CD4-positive, alpha-beta T cell treated with Interleukin-12 subunit alpha and Interleukin-12 subunit beta, for 1 hour (primary cell): Measurements from ENCODE around the gene CMYA5.
"Not testable (repeated sequence)": the region's sequence is repeated elsewhere in the genome, so short reads cannot be mapped to it uniquely, and the experiment has no call there.

ENCODE experiments used
- DNase-seq: peaks from one replicate; pipeline ENCODE4 v3.0.0-alpha.2; 2020

CMYA5 gene

DNA sequence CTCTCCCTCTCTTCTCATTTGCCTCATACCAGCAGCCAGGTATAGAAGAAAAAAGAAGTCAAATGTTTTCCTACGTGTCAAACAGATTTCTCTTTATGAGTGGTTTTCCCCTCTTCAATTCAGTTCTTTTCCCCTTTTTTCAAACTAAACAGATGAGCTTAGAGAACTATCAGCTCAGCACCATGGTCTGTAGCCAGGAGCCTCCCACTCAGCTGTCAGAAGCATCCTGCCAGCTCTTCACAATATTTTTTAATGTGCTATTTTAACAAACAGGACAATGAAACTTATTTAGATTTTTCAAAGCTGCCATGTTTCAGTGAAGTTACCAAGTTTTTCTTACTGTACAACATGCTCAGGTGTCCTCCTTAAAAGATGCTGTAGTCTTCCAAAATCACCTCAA, 63.5 kb downstream of the CMYA5 start:
- DNase-seq, result no peak

DNA sequence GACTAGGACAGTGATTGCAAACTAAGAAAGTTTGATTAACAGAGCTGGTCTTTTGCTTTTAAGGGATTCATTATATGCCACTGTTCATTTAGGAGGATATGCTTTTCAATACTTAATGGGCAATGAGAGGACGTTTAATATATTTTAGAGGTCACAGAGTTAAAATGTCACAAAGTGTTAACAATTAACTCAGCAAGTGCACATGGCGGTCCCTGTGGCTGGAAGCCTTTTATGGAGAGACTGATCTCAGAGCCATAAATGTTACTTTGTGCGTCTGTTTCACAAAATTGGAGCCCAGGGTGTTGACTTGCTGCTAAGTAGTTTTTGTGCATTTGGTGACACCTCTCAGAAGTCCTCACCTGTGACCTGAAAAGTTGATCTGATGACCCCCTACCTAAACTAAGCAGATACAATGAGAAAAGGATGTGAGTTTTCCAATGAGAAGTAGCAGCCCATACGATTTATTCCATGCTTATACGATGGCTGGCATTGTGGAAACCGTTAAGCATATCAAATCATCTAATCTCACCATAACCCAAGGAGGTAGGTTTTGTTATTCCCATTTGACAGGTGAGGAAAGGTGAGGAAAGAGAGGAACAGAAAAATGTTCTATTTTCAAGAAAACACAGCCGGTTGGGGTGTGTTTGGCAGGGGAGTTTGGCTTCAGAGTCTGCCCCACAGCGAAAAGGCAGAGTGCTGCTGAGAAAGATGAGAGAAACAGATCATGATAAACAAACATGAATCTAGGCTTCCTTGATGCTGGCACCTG, 64.4 kb downstream of the CMYA5 start:
- DNase-seq, result no peak

- no peak for DNase-seq
Measured at GRCh38 chr5:79754865-79755555, 65.4 kb downstream of the CMYA5 start.

GRCh38 chr5:79756076-79756475, 66.4 kb downstream of the CMYA5 start:
- DNase-seq, result no peak

- no peak for DNase-seq
Measured at GRCh38 chr5:79759436-79759835, 69.8 kb downstream of the CMYA5 start.

GRCh38 chr5:79759848-79760247, 70.2 kb downstream of the CMYA5 start:
- DNase-seq, result no peak

DNA sequence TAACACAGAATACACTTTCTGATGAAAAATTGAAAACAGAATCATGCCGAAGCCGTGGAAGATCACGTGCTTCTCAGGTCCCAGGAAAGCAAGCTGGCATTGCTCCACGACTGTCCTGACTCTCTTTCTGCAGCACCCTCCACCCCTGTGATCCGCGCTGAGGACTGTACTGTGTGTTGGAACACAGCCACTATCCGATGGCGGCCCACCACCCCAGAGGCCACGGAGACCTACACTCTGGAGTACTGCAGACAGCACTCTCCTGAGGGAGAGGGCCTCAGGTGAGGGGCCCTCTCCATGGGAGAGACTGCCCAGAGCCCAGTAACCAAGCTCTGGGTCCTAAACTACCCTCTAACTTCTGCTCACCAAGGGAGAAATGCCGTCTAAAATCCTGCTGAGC, 73.3 kb downstream of the CMYA5 start:
- DNase-seq, result no peak

GRCh38 chr5:79764147-79764546, 74.5 kb downstream of the CMYA5 start:
- DNase-seq, result not testable (repeated sequence)

- DNase-seq, result no peak
Measured at GRCh38 chr5:79771387-79771786, 81.8 kb downstream of the CMYA5 start.

DNA sequence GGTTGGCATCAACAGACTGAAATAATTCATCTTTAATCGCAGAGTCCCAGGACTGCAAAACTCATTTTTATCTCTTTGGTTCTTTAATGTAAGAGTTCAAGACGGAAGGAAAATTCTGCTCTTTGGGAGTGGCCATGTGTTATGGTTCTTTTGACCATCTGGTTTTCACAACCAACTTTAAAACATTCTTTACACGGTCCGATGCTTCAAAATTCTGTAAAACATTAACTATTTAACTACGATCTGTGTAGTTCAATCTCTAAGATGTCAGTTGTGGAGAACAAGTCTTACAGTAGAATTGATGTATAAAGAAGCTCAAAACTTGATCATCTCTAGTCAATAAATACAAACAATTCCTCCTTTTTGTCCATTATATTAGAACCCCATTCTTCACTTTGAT, 83.0 kb downstream of the CMYA5 start:
- no peak for DNase-seq

- DNase-seq, result no peak
Measured at GRCh38 chr5:79773612-79774011, 84.0 kb downstream of the CMYA5 start.

GRCh38 chr5:79774171-79774854, 84.7 kb downstream of the CMYA5 start:
- peak; percentile 6 for DNase-seq

GRCh38 chr5:79774855-79775237, 85.2 kb downstream of the CMYA5 start:
- DNase-seq, result no peak

DNA sequence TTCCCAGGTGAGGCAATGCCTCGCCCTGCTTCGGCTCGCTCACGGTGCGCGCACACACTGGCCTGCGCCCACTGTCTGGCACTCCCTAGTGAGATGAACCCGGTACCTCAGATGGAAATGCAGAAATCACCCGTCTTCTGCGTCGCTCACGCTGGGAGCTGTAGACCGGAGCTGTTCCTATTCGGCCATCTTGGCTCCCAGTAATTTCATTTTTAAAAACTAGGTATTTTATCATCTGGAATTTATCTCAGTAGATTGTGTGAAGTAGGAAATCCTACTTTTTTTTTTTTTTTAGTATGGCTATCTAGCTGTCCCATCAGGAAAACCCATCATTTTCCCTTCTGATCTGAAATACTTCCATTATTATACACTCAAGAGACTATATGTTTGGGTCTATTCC, 95.1 kb downstream of the CMYA5 start:
- not testable (repeated sequence) for DNase-seq

DNA sequence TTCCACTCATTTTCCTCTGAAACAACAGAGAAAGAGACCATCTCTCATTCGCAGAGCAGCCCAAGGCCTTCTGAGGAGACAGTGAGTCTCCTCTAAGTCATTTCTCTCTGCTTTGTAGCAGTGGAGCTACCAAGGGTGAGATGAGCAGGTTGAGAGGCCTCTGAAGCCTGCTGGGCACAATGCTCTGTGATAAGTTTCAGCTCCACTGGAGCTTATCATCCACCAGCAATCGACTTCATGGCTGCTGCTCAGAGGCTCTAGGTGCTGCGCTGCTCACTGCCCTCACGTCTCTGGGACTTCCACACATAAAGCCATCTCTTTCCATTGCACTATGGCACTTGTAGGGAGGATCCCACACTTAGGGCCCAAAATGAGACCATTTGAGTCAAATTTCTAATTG, 96.3 kb downstream of the CMYA5 start:
- DNase-seq, result no peak

- no peak for DNase-seq
Measured at GRCh38 chr5:79787448-79787847, 97.8 kb downstream of the CMYA5 start.

GRCh38 chr5:79791843-79792242, 102.2 kb downstream of the CMYA5 start:
- DNase-seq, result no peak

DNA sequence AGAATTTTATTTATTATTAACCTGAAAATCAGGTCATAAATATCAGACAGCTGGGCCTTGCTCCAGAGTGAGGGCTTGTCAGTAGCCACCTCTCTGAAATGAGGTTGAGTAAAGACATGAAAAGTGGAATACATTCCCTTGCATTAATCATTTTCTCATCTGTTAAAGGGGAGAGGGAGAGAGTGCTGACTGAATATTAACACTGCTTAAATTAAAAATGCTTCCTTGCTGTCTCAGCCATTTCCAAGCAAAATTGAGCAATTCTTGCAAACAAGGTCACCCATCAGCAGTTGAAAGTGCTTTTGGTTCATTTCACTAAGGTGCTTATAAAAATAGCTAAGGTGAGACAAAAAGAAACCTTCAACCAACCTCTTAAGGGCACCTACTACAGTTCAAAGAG, 102.8 kb downstream of the CMYA5 start:
- DNase-seq, result no peak

DNA sequence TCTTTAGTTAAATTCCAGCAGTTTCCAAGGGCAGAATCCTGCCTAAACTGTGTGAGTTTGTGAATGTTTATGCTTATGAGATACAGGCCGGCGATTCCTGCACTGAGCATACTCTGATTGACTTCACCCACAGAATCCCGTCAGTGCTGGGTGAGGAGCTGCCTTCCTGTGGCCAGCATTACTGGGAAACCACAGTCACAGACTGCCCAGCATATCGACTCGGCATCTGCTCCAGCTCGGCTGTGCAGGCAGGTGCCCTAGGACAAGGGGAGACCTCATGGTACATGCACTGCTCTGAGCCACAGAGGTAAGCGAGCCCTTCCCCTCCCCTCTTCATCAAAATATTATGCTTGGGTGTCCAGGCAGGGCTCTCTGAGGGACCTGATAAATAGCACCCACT, 103.7 kb downstream of the CMYA5 start:
- no peak for DNase-seq

GRCh38 chr5:79793722-79794121, 104.1 kb downstream of the CMYA5 start:
- no peak for DNase-seq

DNA sequence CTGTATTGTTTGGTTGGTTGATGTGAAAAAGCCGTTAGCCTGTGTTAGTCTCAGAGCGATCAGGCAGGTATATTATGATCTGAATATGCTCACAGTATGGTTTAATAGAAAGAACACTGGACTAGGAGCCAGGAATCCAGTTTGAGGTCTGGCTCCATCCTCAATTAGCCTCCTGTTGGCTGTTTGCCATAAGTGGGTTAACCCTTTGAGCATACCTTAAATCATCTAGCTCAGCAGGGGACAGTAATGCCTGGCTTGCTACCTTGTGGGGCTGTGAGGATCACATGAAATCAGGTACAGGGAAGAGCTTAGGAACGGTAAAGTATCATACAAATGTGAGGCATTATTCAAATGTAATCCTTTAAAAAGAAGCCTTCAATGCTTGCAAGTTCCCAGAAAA, 104.7 kb downstream of the CMYA5 start:
- no peak for DNase-seq

DNA sequence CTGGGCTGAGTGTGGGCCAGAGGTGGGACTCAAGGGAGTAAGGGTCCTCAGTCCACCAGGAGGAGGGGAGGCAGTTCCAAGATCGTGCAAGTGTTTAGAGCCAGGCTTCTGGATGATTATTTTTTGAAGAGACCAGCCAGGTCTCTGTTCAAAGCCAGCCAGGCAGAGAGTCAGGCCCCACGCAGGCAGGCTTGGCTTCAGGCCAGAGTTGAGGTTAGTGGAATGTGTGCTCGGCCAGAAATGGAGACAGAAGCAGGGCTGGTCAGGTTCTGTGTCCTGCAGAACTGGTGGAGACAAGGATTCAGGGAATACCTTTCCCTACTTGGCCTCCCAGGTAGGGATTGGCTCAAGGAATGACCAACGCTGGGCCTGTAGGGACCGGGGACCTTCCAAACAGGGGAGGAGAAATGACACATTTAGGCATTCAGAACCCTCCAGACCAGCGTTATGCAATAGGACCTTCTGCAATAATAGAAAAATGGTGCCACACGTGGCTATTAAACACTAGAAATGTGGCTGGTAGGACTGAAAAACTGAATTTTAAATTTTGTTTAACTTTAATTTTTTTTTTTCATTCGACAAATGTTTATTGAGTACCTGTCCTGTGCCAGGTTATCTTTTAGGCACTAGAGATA, 106.2 kb downstream of the CMYA5 start:
- no peak for DNase-seq

DNA sequence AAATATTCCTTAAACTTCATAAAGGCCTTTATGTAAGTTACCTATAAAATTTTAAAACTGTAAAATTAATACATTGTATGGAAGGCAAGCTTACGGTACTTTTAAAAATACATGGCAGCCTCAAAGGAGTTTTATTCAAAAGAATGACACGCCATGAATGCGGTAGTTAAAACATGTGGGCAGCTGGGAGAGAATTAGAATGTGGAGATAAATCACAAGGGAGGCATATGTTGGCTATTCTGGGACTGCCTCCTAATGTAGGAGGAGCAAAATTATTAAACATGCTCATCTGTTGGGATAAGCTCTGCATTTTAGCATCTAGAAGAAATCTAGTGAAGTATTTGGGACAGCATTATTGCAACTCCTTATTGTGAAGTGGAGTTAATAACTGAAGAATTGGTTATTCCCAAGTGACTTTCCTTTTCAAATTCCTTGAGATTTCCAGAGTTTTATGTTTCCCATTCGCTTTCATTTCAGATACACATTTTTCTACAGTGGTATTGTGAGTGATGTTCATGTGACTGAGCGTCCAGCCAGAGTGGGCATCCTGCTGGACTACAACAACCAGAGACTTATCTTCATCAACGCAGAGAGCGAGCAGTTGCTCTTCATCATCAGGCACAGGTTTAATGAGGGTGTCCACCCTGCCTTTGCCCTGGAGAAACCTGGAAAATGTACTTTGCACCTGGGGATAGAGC, 109.4 kb downstream of the CMYA5 start:
- no peak for DNase-seq
